Cerebellar cortex (tissue), 1 donor: ENCODE results near the gene KRTAP12-1.
A peak's percentile ranks its signal among the peaks of the same experiment; 100 is the strongest.
"Not testable (repeated sequence)": the region's sequence is repeated elsewhere in the genome, so short reads cannot be mapped to it uniquely, and the experiment has no call there.

Source experiments
- DNase-seq: peaks from one replicate; pipeline ENCODE4 v3.0.0-alpha.2; 2015; ENCODE audit warnings: low spot score

The KRTAP12-1 gene

DNA sequence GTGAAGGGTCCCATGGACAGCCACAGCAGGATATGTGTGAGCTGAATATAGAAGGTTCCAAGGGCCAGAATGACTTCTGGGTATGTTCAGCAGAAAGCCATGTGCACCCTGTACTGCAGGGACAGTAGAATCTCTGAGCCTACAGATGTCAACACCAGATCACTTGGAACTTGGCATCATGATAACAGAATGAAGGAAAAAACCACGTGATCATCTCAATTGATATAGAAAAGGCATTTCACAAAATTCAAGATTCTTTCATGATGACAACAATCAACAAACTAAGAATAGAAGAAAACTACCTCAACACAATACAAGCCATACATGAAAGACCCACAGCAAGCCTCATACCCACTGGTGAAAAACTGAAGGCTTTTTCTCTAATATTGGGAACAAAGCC lies 14.4 kb downstream of the KRTAP12-1 start:
- no peak for DNase-seq

- no peak for DNase-seq
Measured at GRCh38 chr21:44666401-44667320, 15.3 kb downstream of the KRTAP12-1 start, which contains the start of gene KRTAP12-2. KRTAP12-2 (minus strand) TSS chr21:44666927; CDS start chr21:44666886, 41 bp downstream.

DNA sequence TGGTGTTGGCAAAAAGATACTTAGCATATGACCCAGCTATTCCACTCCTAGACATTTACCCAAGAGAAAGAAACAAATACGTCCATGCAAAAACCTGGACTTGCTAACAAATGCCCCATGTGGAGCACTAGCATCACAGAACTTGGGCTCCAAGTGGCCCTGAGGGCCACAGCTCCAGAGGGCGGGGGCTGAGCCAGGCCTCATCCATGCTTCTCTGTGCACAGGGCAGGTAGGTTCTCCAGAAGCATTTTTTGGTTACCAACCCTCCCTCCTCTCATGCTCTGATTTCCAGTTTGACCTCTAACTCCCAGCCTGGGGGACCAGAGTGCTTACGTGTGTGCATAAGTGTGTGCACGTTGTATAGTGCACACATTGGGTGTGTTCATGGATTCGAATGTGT lies 17.3 kb downstream of the KRTAP12-1 start:
- no peak for DNase-seq

GRCh38 chr21:44661567-44661966 lies 20.4 kb downstream of the KRTAP12-1 start:
- DNase-seq, result not testable (repeated sequence)

- DNase-seq, result no peak
Measured at GRCh38 chr21:44658913-44659595, 22.9 kb downstream of the KRTAP12-1 start.

GRCh38 chr21:44658541-44658910 lies 23.4 kb downstream of the KRTAP12-1 start:
- no peak for DNase-seq

GRCh38 chr21:44657635-44658540 lies 24.1 kb downstream of the KRTAP12-1 start, which contains the start of gene KRTAP12-3:
KRTAP12-3 (plus strand) TSS chr21:44657932; CDS start chr21:44657980, 48 bp downstream.
- DNase-seq, result no peak

- no peak for DNase-seq
Measured at GRCh38 chr21:44656868-44657267, 25.1 kb downstream of the KRTAP12-1 start.

DNA sequence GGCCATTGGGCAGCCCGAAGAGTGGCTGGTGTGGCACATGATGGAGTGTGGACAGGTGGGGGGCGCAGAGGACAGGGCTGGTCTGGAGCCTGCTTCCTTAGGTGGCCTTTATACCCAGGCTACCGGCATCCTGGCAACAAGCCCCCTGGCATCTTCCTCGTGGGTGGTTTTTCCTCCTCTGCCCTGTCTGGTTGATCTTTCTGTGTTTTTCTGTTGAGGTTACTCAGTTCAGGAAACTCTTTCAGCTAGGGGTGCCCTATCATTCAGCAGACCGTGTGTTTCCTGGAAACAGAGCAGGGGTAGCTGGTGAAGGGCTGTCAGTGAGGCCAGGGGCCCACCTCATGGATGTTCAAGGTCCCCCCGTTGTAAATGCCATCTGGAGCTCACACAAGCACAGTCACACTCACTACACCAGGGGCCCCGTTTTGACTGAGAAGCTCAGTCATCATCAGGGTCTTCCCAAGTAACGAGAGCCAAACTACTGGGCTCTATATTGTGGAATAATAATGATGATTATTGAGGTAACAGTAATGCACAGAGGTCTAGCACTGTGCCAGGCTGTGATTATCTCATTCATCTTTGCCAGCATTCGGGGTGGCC lies 27.3 kb downstream of the KRTAP12-1 start, which contains the start of gene KRTAP12-4:
Gene KRTAP12-4 (minus strand): TSS at position 84 of the 600 bp plus-strand sequence. CDS start 45 bp downstream, at position 39.
- DNase-seq, result no peak

GRCh38 chr21:44653656-44654575 lies 28.0 kb downstream of the KRTAP12-1 start:
- no peak for DNase-seq

- no peak for DNase-seq
Measured at GRCh38 chr21:44653123-44653522, 28.8 kb downstream of the KRTAP12-1 start.

GRCh38 chr21:44650973-44651675 lies 30.8 kb downstream of the KRTAP12-1 start:
- no peak for DNase-seq

GRCh38 chr21:44650265-44650972 lies 31.5 kb downstream of the KRTAP12-1 start:
- DNase-seq, result no peak

- no peak for DNase-seq
Measured at GRCh38 chr21:44649521-44650100, 32.4 kb downstream of the KRTAP12-1 start.

DNA sequence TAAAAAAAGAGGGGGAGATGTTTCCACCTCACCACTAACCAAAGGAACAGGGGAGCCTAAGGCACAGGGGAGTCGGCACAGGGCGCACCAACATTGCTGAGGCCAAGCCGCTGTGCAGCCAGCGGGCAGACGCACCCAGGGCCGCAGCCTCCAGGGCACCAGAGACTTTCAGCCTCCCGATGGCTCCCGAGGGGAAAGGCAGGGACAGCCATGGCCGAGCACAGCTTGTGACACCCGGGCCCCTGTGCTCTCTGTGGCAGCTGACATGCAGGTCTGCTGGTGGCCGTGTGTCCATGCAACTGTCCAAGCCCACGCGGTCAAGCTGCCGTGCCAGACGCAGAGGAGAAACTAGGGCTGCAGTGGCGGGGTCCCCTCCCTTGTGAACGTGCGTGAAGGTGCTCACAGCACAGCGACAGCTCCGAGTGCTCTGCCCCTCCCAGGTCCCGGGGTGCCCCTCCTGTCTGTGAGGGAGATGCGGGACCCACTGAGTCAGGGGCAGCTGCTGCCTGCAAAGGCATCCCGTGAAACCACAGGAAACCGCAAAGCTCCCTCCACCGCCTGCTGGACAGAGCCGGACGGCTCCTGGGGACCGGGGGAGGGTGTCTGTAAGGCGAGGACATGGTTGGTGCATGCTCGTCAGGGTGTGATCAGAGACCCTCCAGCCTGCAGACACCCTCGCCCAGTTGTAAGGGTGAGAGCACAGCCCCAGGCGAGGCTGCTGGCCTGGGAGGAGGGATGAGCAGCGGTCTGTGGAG lies 33.2 kb downstream of the KRTAP12-1 start:
- DNase-seq, result no peak

DNA sequence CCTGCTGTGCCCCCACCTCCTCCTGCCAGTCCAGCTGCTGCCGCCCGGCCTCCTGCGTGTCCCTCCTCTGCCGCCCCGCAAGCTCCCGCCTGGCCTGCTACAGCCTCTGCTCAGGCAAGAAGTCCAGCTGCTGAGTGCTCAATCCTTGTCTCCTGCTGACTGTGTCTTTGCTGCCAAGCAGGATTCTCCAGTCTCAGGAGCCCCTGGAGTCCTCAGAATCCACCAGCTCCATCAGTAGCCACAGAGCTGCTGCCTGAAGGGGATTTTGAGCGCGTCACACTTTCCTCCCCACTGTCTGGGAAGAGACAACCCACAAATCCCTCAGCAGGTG lies 34.8 kb downstream of the KRTAP12-1 start:
- DNase-seq, result no peak

DNA sequence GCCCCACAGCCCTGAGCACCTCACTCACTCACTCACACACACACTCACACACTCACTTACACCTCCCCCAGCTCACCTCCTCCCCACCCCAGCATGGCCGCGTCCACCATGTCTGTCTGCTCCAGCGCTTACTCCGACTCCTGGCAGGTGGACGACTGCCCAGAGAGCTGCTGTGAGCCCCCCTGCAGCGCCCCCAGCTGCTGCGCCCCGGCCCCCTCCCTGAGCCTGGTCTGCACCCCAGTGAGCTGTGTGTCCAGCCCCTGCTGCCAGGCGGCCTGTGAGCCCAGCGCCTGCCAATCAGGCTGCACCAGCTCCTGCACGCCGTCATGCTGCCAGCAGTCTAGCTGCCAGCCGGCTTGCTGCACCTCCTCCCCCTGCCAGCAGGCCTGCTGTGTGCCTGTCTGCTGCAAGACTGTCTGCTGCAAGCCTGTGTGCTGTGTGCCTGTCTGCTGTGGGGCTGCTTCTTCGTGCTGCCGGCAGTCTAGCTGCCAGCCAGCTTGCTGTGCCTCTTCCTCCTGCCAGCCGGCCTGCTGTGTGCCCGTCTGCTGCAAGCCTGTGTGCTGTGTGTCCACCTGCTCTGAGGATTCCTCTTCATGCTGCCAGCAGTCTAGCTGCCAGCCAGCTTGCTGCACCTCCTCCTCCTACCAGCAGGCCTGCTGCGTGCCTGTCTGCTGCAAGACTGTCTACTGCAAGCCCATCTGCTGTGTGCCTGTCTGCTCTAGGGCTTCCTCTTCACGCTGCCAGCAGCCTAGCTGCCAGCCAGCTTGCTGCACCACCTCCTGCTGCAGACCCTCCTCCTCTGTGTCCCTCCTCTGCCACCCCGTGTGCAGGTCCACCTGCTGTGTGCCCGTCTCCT lies 35.4 kb downstream of the KRTAP12-1 start, which contains the start of gene KRTAP10-11:
Gene KRTAP10-11 (plus strand): TSS at position 49 of the 856 bp plus-strand sequence. CDS start 45 bp downstream, at position 94.
- DNase-seq, result peak; percentile 18
